Measurements from ENCODE around the gene CACNB4. TPM values are rescaled to one million over a fixed set of nuclear protein-coding genes. Genes with fewer than 3 reads are reported as not detected.

Gene CACNB4
- polyA plus RNA-seq (29.0 and 31.1 TPM in 2 replicates), polyA minus RNA-seq (113 and 142 TPM in 2 replicates)

DNA sequence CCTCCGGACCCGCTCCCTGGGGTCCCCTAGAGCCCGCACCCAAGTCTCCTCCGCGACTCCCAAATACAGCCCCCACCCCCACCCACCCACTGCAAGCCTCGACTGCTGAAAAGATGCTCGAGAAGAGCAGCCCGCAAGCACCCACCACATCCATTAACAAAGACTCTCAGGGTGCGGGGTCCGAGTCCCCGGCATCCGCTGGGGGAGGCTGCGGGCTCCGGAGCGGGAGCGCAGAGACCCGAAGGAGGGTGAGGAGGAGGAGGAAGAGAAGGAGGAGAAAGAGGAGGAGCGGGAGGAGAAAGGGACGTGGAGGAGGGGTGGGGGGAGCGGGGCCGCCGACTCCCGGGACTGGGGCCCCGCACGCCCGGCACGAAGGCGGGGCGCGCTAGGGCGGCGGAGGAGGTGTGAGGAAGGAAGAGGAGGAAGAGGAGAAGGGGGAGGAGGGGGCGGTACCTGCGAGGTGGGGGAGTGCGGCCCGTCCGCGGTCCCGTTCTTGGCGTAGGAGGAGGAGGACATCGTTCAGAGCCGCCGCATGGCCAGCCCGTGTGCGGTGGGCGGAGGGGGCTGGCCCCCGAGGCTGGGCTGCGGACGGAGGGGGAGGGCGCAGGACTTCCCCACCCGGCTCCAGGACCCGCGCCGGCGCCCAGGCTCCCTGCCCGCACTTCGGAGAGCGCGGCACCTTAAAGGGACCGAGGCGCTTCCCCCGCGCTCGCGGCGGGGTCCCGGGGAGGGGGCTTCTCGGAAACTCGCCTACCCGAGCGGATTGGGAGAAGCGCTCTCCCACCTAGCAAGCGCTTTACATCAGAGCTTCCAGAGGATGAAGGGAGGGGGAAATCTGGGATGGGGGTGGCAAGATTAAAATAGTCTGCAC lies at the start of gene CACNB4:
Gene CACNB4, minus strand, starts transcription at position 549 of the 871 bp plus-strand sequence.
- Histone ChIP-seq H3K9me3 (ENCODE audit: low read length) (no peaks in the 10 kb centered on the region), H3K27ac (ENCODE audit: low read length) (no peak within 1 kb of the TSS), H3K4me3 (ENCODE audit: low read length) (peak within 1 kb of the TSS; percentile 91), H2AFZ (ENCODE audit: low read depth, low read length) (peak within 1 kb of the TSS; percentile 86), H3K9me2 (ENCODE audit: insufficient read depth, low read length) (no peaks in the 10 kb centered on the region), H3K36me3 (ENCODE audit: insufficient read depth, low read length) (no peaks in the 10 kb centered on the region), H3K79me2 (replicated peaks; ENCODE audit: insufficient read depth, low read length) (no peaks in the 10 kb centered on the region), H3K9ac (ENCODE audit: low read length) (peak within 1 kb of the TSS; percentile 64), H3K4me2 (ENCODE audit: low read length) (peak within 1 kb of the TSS; percentile 60), H4K20me1 (ENCODE audit: insufficient read depth) (no peaks in the 10 kb centered on the region), H3K27me3 (ENCODE audit: insufficient read depth, low read depth, low read length) (peaks cover 45% of the 10 kb centered on the region), H3F3A (ENCODE audit: insufficient read depth, low read length, poor library complexity, severe bottlenecking) (peaks cover 3% of the 10 kb centered on the region)
- TF ChIP-seq, protein P1, sequence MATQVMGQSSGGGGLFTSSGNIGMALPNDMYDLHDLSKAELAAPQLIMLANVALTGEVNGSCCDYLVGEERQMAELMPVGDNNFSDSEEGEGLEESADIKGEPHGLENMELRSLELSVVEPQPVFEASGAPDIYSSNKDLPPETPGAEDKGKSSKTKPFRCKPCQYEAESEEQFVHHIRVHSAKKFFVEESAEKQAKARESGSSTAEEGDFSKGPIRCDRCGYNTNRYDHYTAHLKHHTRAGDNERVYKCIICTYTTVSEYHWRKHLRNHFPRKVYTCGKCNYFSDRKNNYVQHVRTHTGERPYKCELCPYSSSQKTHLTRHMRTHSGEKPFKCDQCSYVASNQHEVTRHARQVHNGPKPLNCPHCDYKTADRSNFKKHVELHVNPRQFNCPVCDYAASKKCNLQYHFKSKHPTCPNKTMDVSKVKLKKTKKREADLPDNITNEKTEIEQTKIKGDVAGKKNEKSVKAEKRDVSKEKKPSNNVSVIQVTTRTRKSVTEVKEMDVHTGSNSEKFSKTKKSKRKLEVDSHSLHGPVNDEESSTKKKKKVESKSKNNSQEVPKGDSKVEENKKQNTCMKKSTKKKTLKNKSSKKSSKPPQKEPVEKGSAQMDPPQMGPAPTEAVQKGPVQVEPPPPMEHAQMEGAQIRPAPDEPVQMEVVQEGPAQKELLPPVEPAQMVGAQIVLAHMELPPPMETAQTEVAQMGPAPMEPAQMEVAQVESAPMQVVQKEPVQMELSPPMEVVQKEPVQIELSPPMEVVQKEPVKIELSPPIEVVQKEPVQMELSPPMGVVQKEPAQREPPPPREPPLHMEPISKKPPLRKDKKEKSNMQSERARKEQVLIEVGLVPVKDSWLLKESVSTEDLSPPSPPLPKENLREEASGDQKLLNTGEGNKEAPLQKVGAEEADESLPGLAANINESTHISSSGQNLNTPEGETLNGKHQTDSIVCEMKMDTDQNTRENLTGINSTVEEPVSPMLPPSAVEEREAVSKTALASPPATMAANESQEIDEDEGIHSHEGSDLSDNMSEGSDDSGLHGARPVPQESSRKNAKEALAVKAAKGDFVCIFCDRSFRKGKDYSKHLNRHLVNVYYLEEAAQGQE (IDR thresholded peaks at IDR 0.05; ENCODE audit: borderline replicate concordance), result peak; percentile 26
- no peak for TF ChIP-seq POLR2AphosphoS5 (IDR thresholded peaks at IDR 0.05)
- TF ChIP-seq EZH2 (IDR thresholded peaks at IDR 0.05; ENCODE audit: borderline replicate concordance, insufficient read depth, low read length, poor library complexity, severe bottlenecking), result no peak
- TF ChIP-seq MXI1 (conservative IDR thresholded peaks at IDR 0.05; ENCODE audit: poor library complexity, severe bottlenecking), result peak; percentile 56
- TF ChIP-seq SMC3 (conservative IDR thresholded peaks at IDR 0.05; ENCODE audit: poor library complexity), result no peak

DNA sequence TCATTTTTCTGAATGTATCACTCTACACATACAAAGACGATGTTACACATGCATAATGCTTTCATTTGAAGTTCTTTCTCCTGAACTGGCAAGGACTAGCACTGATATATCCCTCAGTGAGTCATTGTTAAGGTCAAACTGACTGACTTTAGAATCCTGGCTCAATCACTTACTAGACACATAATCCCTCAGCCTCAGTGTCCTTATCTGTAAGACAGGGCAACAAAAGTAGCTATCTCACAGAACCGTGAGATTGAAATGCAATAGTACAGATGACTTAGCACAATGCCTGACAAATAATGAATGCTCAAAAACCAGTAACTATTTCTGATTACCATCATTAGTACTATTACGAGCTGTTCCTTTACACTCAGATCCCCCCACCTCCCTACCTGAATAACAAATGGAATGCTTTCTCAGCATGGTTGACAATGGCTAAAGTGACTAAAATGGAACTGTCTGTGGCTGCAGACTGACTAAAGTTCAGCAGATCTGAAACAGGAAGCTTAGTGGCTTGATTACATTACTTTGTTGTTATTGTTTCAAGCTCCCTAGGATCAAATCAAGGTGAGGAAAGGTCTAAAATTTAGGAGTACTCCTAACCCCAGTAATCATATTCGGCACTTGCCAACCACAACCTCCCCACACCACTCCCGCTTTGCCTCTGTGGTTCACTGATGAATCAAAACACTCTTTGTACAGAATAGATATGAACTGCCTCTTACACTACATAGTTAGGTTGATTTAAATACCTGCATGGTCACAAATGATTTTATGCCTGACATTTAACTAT lies 35.8 kb upstream of the CACNB4 start:
- no peak overlapping the region for H3K4me2 ChIP-seq (ENCODE audit: low read length)
- H3K27ac ChIP-seq (ENCODE audit: low read length), result no peak overlapping the region
- no peak for TF ChIP-seq RAD21 (conservative IDR thresholded peaks at IDR 0.05)
- TF ChIP-seq, protein P1 (IDR thresholded peaks at IDR 0.05; ENCODE audit: borderline replicate concordance), result no peak
- no peak for TF ChIP-seq SMC3 (conservative IDR thresholded peaks at IDR 0.05; ENCODE audit: poor library complexity)
- TF ChIP-seq, protein P2, sequence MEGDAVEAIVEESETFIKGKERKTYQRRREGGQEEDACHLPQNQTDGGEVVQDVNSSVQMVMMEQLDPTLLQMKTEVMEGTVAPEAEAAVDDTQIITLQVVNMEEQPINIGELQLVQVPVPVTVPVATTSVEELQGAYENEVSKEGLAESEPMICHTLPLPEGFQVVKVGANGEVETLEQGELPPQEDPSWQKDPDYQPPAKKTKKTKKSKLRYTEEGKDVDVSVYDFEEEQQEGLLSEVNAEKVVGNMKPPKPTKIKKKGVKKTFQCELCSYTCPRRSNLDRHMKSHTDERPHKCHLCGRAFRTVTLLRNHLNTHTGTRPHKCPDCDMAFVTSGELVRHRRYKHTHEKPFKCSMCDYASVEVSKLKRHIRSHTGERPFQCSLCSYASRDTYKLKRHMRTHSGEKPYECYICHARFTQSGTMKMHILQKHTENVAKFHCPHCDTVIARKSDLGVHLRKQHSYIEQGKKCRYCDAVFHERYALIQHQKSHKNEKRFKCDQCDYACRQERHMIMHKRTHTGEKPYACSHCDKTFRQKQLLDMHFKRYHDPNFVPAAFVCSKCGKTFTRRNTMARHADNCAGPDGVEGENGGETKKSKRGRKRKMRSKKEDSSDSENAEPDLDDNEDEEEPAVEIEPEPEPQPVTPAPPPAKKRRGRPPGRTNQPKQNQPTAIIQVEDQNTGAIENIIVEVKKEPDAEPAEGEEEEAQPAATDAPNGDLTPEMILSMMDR (IDR thresholded peaks at IDR 0.05; ENCODE audit: poor library complexity, severe bottlenecking), result no peak
- no peak for TF ChIP-seq TAF1 (IDR thresholded peaks at IDR 0.05; ENCODE audit: low read depth)
- no peak for TF ChIP-seq EP300 (conservative IDR thresholded peaks at IDR 0.05; ENCODE audit: poor library complexity, severe bottlenecking)
- no peak for TF ChIP-seq EZH2 (IDR thresholded peaks at IDR 0.05; ENCODE audit: borderline replicate concordance, insufficient read depth, low read length, poor library complexity, severe bottlenecking)
- no peak for TF ChIP-seq POLR2AphosphoS5 (IDR thresholded peaks at IDR 0.05)
- TF ChIP-seq MXI1 (conservative IDR thresholded peaks at IDR 0.05; ENCODE audit: poor library complexity, severe bottlenecking), result no peak
- H3K9me3 ChIP-seq (ENCODE audit: low read length), result no peaks in the 10 kb centered on the region
- no peaks in the 10 kb centered on the region for H4K20me1 ChIP-seq (ENCODE audit: insufficient read depth)
- no peaks in the 10 kb centered on the region for H3F3A ChIP-seq (ENCODE audit: insufficient read depth, low read length, poor library complexity, severe bottlenecking)
- no peaks in the 10 kb centered on the region for H3K36me3 ChIP-seq (ENCODE audit: insufficient read depth, low read length)
- H3K27me3 ChIP-seq (ENCODE audit: insufficient read depth, low read depth, low read length), result no peaks in the 10 kb centered on the region
- H3K79me2 ChIP-seq (replicated peaks; ENCODE audit: insufficient read depth, low read length), result no peaks in the 10 kb centered on the region
- no peak overlapping the region for H3K4me3 ChIP-seq (ENCODE audit: low read length)
- no peaks in the 10 kb centered on the region for H3K9me2 ChIP-seq (ENCODE audit: insufficient read depth, low read length)
- no peak overlapping the region for H3K9ac ChIP-seq (ENCODE audit: low read length)
- H2AFZ ChIP-seq (ENCODE audit: low read depth, low read length), result no peak overlapping the region
